GM12878 (cell line): ENCODE data around the gene MAD1L1. TPM values are rescaled to one million over a fixed set of nuclear protein-coding genes. Genes with fewer than 3 reads are reported as not detected.
A peak's percentile ranks its signal among the peaks of the same experiment; 100 is the strongest.

ENCODE experiments used
- BHLHE40 ChIP-seq, 2 experiments: fragments of 450-650 bp in 1 of 2; IDR thresholded peaks; 2 replicates each; pipeline ENCODE4 v1.6.1; 2011 to 2017; ENCODE audit warnings: low read depth in 2 of 2, borderline replicate concordance in 1 of 2, improper control_type of control experiment in 1 of 2, low read length in 1 of 2, mild to moderate bottlenecking in 1 of 2
- CREM ChIP-seq: IDR thresholded peaks from 2 replicates; pipeline ENCODE4 v1.6.1; 2014; ENCODE audit warnings: antibody characterized with exemption, low read depth
- FOS ChIP-seq: IDR thresholded peaks from 3 replicates; pipeline ENCODE4 v1.6.1; 2011; ENCODE audit warnings: borderline replicate concordance; ENCODE audit not compliant: insufficient read length; ENCODE audit errors: extremely low read depth
- JUNB ChIP-seq: IDR thresholded peaks from 2 replicates; pipeline ENCODE4 v1.6.1; 2016; ENCODE audit warnings: antibody characterized with exemption, mild to moderate bottlenecking
- MYC ChIP-seq: IDR thresholded peaks from 2 replicates; pipeline ENCODE4 v1.6.1; 2011; ENCODE audit warnings: mild to moderate bottlenecking, low read length, moderate library complexity, inconsistent platforms; ENCODE audit not compliant: insufficient read depth, insufficient replicate concordance, insufficient read length, severe bottlenecking
- POLR2AphosphoS5 ChIP-seq: IDR thresholded peaks from 2 replicates; pipeline ENCODE4 v1.6.1; 2011; ENCODE audit warnings: mild to moderate bottlenecking, low read length, inconsistent platforms
- RCOR1 ChIP-seq: conservative IDR thresholded peaks from 2 replicates; pipeline ENCODE4 v1.6.1; 2012; ENCODE audit warnings: low read depth, low read length, improper control_type of control experiment
- SKIL ChIP-seq: fragments of 450-650 bp; IDR thresholded peaks from 2 replicates; pipeline ENCODE4 v1.6.1; 2017; ENCODE audit warnings: mild to moderate bottlenecking, low read depth, inconsistent platforms; ENCODE audit not compliant: poor library complexity, severe bottlenecking
- SMARCA5 ChIP-seq: fragments of 450-650 bp; IDR thresholded peaks from 2 replicates; pipeline ENCODE4 v1.6.1; 2017; ENCODE audit warnings: mild to moderate bottlenecking
- ZSCAN29 ChIP-seq: fragments of 450-650 bp; IDR thresholded peaks from 2 replicates; pipeline ENCODE4 v1.6.1; 2017; ENCODE audit warnings: mild to moderate bottlenecking, moderate library complexity
- ZZZ3 ChIP-seq: IDR thresholded peaks from 2 replicates; pipeline ENCODE4 v1.6.1; 2011; ENCODE audit warnings: low read depth; ENCODE audit not compliant: control insufficient read depth, insufficient read length
- polyA plus RNA-seq, 11 experiments: library from polyadenylated mRNA; depleted of rRNA in 4 of 11; unstranded in 6 of 11; stranded (reverse) in 5 of 11; fragments of >200 nt; fragmentation: Nextera tagmentation in 4 of 11; fragmentation: Illumina TruSeq in 1 of 11; extraction: Ambion mirVana in 4 of 11; extraction: Trizol in 1 of 11; gene quantifications; 1 replicate in 1 of 11; 2 replicates in 10 of 11; pipeline versions ENCODE4 v1.2.1 to v1.2.3, GENCODE V29; 2011 to 2016; ENCODE audit warnings: inconsistent platforms in 2 of 11, missing spikeins in 2 of 11, low read depth in 1 of 11
- total RNA-seq, 4 experiments: library from RNA; depleted of rRNA in 3 of 4; stranded (reverse); fragments of >200 nt in 3 of 4; fragmentation: Illumina TruSeq in 1 of 4; extraction: Trizol in 1 of 4; gene quantifications; 2 replicates each; pipeline versions ENCODE4 v1.2.1 to v1.2.3, GENCODE V29; 2013 to 2021
- TF ChIP-seq, protein P1 (sequence below): fragments of 450-650 bp; IDR thresholded peaks from 2 replicates; pipeline ENCODE4 v1.6.1; 2018; ENCODE audit warnings: borderline replicate concordance, mild to moderate bottlenecking; ENCODE audit not compliant: partially characterized antibody
- TF ChIP-seq, protein P2 (sequence below): fragments of 450-650 bp; IDR thresholded peaks from 2 replicates; pipeline ENCODE4 v1.6.1; 2018; ENCODE audit warnings: mild to moderate bottlenecking, low read depth, moderate library complexity; ENCODE audit not compliant: partially characterized antibody
- TF ChIP-seq, protein P3 (sequence below): fragments of 450-650 bp; IDR thresholded peaks from 2 replicates; pipeline ENCODE4 v1.6.1; 2017; ENCODE audit warnings: borderline replicate concordance

The MAD1L1 gene
- total and polyA plus RNA-seq, 10 of the 15 experiments (the other 5 are each of a cell fraction or from before 2014, with no cell fraction given), result 2.2 to 76.8 (median 38.3) TPM

DNA sequence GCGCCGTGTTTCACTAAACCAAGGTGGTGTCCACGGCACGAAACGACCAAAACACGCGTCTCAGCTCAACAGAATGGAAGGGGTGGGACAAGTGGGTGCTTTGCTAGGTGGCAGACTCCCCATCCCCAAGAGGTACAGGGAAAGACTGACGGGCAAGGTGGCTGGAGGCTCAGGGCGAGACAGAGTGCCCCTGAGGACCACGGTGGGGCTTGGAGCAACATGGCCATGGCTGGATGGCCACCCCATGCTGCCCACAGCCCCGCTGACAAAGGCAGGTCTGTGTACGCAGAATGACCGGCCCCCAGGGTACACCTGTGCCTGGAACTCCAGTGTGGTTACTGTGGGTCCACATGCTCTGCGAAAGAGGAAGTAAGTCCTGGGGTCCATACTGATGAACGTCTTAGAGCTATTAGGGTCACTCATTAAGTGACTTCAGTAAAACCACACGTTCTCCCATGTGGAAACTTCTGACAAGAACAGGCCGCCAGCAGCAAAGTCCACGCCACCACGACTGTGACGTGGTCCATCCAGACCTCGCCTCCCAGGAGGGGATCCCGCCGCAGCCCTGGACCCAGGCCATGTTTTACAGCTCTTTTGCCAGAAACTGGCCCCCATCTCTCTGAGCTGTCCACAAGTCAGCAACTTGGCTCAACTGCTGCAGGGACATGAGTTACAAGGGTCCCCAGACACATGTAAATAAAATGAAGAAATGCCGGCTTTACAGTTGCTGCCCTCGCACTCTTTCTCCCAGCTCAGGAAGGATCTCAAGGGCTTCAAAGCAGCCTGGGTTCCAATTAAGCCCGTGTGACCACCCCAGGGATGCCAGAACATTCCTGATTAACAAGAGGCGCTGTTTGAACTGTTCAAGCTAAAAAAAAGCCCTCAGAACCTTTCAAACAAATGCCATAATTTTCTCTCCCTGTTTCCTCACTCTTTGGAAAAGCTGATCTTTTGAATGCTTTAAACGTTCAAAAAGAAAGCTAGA lies 66.8 kb downstream of the MAD1L1 start (continued):
- TF ChIP-seq FOS (no peak), CREM (peak; percentile 78), ZZZ3 (no peak), BHLHE40 (IDR thresholded peaks at IDR 0.05; ENCODE audit: borderline replicate concordance in 1 of 2, low read depth in 2 of 2, low read length in 1 of 2) (peak; percentile 75 to 92), SKIL (peak; percentile 59), RCOR1 (no peak), POLR2AphosphoS5 (no peak), SMARCA5 (0 out of 2 replicates have a peak, but pooled peaks have one; percentile 62), MYC (peak; percentile 29), ZSCAN29 (no peak), JUNB (0 out of 2 replicates have a peak, but pooled peaks have one; percentile 45)
- TF ChIP-seq, protein P1, sequence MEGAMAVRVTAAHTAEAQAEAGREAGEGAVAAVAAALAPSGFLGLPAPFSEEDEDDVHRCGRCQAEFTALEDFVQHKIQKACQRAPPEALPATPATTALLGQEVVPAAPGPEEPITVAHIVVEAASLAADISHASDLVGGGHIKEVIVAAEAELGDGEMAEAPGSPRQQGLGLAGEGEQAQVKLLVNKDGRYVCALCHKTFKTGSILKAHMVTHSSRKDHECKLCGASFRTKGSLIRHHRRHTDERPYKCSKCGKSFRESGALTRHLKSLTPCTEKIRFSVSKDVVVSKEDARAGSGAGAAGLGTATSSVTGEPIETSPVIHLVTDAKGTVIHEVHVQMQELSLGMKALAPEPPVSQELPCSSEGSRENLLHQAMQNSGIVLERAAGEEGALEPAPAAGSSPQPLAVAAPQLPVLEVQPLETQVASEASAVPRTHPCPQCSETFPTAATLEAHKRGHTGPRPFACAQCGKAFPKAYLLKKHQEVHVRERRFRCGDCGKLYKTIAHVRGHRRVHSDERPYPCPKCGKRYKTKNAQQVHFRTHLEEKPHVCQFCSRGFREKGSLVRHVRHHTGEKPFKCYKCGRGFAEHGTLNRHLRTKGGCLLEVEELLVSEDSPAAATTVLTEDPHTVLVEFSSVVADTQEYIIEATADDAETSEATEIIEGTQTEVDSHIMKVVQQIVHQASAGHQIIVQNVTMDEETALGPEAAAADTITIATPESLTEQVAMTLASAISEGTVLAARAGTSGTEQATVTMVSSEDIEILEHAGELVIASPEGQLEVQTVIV, result no peak
- TF ChIP-seq, protein P2, sequence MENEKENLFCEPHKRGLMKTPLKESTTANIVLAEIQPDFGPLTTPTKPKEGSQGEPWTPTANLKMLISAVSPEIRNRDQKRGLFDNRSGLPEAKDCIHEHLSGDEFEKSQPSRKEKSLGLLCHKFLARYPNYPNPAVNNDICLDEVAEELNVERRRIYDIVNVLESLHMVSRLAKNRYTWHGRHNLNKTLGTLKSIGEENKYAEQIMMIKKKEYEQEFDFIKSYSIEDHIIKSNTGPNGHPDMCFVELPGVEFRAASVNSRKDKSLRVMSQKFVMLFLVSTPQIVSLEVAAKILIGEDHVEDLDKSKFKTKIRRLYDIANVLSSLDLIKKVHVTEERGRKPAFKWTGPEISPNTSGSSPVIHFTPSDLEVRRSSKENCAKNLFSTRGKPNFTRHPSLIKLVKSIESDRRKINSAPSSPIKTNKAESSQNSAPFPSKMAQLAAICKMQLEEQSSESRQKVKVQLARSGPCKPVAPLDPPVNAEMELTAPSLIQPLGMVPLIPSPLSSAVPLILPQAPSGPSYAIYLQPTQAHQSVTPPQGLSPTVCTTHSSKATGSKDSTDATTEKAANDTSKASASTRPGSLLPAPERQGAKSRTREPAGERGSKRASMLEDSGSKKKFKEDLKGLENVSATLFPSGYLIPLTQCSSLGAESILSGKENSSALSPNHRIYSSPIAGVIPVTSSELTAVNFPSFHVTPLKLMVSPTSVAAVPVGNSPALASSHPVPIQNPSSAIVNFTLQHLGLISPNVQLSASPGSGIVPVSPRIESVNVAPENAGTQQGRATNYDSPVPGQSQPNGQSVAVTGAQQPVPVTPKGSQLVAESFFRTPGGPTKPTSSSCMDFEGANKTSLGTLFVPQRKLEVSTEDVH, result no peak
- TF ChIP-seq, protein P3, sequence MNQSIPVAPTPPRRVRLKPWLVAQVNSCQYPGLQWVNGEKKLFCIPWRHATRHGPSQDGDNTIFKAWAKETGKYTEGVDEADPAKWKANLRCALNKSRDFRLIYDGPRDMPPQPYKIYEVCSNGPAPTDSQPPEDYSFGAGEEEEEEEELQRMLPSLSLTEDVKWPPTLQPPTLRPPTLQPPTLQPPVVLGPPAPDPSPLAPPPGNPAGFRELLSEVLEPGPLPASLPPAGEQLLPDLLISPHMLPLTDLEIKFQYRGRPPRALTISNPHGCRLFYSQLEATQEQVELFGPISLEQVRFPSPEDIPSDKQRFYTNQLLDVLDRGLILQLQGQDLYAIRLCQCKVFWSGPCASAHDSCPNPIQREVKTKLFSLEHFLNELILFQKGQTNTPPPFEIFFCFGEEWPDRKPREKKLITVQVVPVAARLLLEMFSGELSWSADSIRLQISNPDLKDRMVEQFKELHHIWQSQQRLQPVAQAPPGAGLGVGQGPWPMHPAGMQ, result no peak
